OCI-LY3 (cell line): ENCODE results near the gene DNMT3B.

Source experiments
- CTCF ChIP-seq: fragments of 200-600, 300-600 bp; sonication (generic); IDR thresholded peaks from 2 replicates; pipeline ENCODE4 v1.5.1; 2014; ENCODE audit warnings: antibody characterized with exemption, low read length, low read depth
- EZH2phosphoT487 ChIP-seq: fragments of 200-600 bp; shearing (Covaris generic); IDR thresholded peaks from 2 replicates; pipeline ENCODE4 v1.6.1; 2018; ENCODE audit warnings: antibody characterized with exemption, mixed run types, low read depth

- no peak for TF ChIP-seq CTCF
- TF ChIP-seq EZH2phosphoT487, result no peak
Observed at GRCh38 chr20:32831982-32832381, 69.8 kb downstream of the DNMT3B start.
